ENCODE data around the gene KRTAP5-8. TPM values are rescaled to one million over a fixed set of nuclear protein-coding genes. Genes with fewer than 3 reads are reported as not detected.
A peak's percentile ranks its signal among the peaks of the same experiment; 100 is the strongest.

Gene KRTAP5-8
- total and polyA plus RNA-seq, 2 experiments from 2014 or later, result not detected

DNA sequence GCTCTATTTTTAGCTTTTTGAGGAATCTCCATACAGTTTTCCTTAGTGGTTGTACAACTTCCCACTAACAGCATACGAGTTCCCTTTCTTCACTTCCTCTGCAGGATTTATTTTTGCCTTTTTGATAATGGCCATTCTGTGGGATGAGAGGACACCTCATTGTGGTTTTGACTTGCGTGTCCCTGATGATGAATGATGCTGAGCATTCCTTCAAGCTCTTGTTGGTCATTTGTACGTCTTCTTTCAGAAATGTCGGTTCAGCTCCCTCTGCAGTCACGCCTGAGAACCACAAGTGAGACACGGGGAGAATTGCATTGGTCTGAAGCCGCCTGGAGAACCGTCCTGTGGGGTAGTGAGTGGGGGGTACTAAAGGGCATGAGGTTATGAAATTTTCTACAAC is 25.6 kb downstream of the KRTAP5-8 start:
- peaks cover 10% of the 10 kb centered on the region for H3K27me3 Mint-ChIP-seq (ENCODE audit: insufficient read depth, low read depth, poor library complexity)
- ATAC-seq, result peak; percentile 80
- no peaks in the 10 kb centered on the region for H3K79me2 ChIP-seq (replicated peaks; ENCODE audit: insufficient read depth)

DNA sequence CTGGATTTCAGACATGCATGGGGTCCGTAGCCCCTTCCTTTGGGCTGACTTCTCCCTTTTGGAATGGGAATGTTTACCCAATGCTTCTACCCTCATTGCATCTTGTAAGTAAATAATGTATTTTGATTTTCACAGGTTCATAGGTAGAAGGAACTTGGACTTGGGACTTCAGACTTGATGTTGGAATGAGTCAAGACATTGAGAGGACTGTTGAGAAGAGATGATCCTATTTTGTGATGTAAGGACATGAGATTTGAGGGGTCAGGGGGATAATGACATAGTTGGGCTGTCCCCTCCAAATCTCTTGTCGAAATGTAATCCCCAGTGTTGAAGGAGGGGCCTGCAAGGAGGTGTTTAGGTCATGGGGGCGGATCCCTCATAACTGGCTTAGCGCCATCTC is 26.6 kb downstream of the KRTAP5-8 start:
- H3K27ac Mint-ChIP-seq, result no peak overlapping the region
- Histone ChIP-seq H3F3A (replicated peaks; ENCODE audit: low read depth) (no peaks in the 10 kb centered on the region), H3K4me3 (no peak overlapping the region), H2AFZ (no peak overlapping the region), H3K4me2 (no peak overlapping the region), H4K20me1 (replicated peaks; ENCODE audit: insufficient read depth) (no peaks in the 10 kb centered on the region), H3K4me1 (ENCODE audit: insufficient read depth) (peaks cover 16% of the 10 kb centered on the region), H3K36me3 (ENCODE audit: insufficient read depth) (no peaks in the 10 kb centered on the region), H3K9me2 (ENCODE audit: insufficient read depth) (no peaks in the 10 kb centered on the region), H3K27ac (ENCODE audit: low read depth) (no peak overlapping the region), H3K27me3 (ENCODE audit: insufficient read depth) (no peaks in the 10 kb centered on the region), H3K79me2 (replicated peaks; ENCODE audit: insufficient read depth) (no peaks in the 10 kb centered on the region)
- no peak for ATAC-seq
- H3K36me3 Mint-ChIP-seq (ENCODE audit: low read depth), result no peaks in the 10 kb centered on the region; the same call in 2 of the 3 replicates
- peaks cover 36% of the 10 kb centered on the region for H3K4me1 Mint-ChIP-seq
- peaks cover 15% of the 10 kb centered on the region; the same call in 2 of the 3 replicates for H3K9me3 Mint-ChIP-seq
- peaks cover 14% of the 10 kb centered on the region for H3K27me3 Mint-ChIP-seq (ENCODE audit: insufficient read depth, low read depth, poor library complexity)
- H3K4me3 Mint-ChIP-seq, result no peak overlapping the region; the same call in 2 of the 3 replicates
- DNase-seq (ENCODE audit: low spot score), result no peak
- TF ChIP-seq STAT1 (IDR thresholded peaks at IDR 0.05; ENCODE audit: unreplicated experiment) (no peak), ZNF331 (CRISPR knock-in tag; IDR thresholded peaks at IDR 0.05; ENCODE audit: low read depth) (no peak), JUNB (IDR thresholded peaks at IDR 0.05; ENCODE audit: unreplicated experiment) (no peak), POLR2AphosphoS5 (IDR thresholded peaks at IDR 0.05; ENCODE audit: low read depth) (no peak), EZH2 (IDR thresholded peaks at IDR 0.05; ENCODE audit: low read depth, unreplicated experiment) (no peak), ZNF114 (CRISPR knock-in tag; IDR thresholded peaks at IDR 0.05) (no peak), EZH2phosphoT487 (IDR thresholded peaks at IDR 0.05; ENCODE audit: unreplicated experiment) (no peak), NANOG (IDR thresholded peaks at IDR 0.05; ENCODE audit: borderline replicate concordance) (no peak)
- TF ChIP-seq, protein P1, sequence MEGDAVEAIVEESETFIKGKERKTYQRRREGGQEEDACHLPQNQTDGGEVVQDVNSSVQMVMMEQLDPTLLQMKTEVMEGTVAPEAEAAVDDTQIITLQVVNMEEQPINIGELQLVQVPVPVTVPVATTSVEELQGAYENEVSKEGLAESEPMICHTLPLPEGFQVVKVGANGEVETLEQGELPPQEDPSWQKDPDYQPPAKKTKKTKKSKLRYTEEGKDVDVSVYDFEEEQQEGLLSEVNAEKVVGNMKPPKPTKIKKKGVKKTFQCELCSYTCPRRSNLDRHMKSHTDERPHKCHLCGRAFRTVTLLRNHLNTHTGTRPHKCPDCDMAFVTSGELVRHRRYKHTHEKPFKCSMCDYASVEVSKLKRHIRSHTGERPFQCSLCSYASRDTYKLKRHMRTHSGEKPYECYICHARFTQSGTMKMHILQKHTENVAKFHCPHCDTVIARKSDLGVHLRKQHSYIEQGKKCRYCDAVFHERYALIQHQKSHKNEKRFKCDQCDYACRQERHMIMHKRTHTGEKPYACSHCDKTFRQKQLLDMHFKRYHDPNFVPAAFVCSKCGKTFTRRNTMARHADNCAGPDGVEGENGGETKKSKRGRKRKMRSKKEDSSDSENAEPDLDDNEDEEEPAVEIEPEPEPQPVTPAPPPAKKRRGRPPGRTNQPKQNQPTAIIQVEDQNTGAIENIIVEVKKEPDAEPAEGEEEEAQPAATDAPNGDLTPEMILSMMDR (conservative IDR thresholded peaks at IDR 0.05; ENCODE audit: low read depth in 2 of 2), result no peak
- TF ChIP-seq, protein P2, sequence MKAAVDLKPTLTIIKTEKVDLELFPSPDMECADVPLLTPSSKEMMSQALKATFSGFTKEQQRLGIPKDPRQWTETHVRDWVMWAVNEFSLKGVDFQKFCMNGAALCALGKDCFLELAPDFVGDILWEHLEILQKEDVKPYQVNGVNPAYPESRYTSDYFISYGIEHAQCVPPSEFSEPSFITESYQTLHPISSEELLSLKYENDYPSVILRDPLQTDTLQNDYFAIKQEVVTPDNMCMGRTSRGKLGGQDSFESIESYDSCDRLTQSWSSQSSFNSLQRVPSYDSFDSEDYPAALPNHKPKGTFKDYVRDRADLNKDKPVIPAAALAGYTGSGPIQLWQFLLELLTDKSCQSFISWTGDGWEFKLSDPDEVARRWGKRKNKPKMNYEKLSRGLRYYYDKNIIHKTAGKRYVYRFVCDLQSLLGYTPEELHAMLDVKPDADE (IDR thresholded peaks at IDR 0.05), result no peak
- TF ChIP-seq, protein P3, sequence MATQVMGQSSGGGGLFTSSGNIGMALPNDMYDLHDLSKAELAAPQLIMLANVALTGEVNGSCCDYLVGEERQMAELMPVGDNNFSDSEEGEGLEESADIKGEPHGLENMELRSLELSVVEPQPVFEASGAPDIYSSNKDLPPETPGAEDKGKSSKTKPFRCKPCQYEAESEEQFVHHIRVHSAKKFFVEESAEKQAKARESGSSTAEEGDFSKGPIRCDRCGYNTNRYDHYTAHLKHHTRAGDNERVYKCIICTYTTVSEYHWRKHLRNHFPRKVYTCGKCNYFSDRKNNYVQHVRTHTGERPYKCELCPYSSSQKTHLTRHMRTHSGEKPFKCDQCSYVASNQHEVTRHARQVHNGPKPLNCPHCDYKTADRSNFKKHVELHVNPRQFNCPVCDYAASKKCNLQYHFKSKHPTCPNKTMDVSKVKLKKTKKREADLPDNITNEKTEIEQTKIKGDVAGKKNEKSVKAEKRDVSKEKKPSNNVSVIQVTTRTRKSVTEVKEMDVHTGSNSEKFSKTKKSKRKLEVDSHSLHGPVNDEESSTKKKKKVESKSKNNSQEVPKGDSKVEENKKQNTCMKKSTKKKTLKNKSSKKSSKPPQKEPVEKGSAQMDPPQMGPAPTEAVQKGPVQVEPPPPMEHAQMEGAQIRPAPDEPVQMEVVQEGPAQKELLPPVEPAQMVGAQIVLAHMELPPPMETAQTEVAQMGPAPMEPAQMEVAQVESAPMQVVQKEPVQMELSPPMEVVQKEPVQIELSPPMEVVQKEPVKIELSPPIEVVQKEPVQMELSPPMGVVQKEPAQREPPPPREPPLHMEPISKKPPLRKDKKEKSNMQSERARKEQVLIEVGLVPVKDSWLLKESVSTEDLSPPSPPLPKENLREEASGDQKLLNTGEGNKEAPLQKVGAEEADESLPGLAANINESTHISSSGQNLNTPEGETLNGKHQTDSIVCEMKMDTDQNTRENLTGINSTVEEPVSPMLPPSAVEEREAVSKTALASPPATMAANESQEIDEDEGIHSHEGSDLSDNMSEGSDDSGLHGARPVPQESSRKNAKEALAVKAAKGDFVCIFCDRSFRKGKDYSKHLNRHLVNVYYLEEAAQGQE (IDR thresholded peaks at IDR 0.05; ENCODE audit: unreplicated experiment), result no peak

More for the DNA sequence above, 25.6 kb downstream of the KRTAP5-8 start:
- no peaks in the 10 kb centered on the region for H3K9me2 ChIP-seq (ENCODE audit: insufficient read depth)
- TF ChIP-seq, protein P1 (conservative IDR thresholded peaks at IDR 0.05; ENCODE audit: low read depth in 2 of 2), result peak; percentile 66 to 76
- TF ChIP-seq CREB1 (CRISPR knock-in tag; IDR thresholded peaks at IDR 0.05; ENCODE audit: low read depth), result no peak
- TF ChIP-seq, protein P2 (IDR thresholded peaks at IDR 0.05), result no peak
- H4K20me1 ChIP-seq (replicated peaks; ENCODE audit: insufficient read depth), result no peaks in the 10 kb centered on the region
- Mint-ChIP-seq H3K4me1 (peaks cover 30% of the 10 kb centered on the region), H3K36me3 (ENCODE audit: low read depth) (peaks cover 4% of the 10 kb centered on the region), H3K4me3 (no peak overlapping the region), H3K27ac (no peak overlapping the region), H3K9me3 (peaks cover 25% of the 10 kb centered on the region; the same call in 2 of the 3 replicates)
- H3K27me3 ChIP-seq (ENCODE audit: insufficient read depth), result no peaks in the 10 kb centered on the region
- DNase-seq (ENCODE audit: low spot score), result peak; percentile 72
- H3F3A ChIP-seq (replicated peaks; ENCODE audit: low read depth), result no peaks in the 10 kb centered on the region
- peaks cover 16% of the 10 kb centered on the region for H3K4me1 ChIP-seq (ENCODE audit: insufficient read depth)
- no peak overlapping the region for H3K4me3 ChIP-seq
- H3K27ac ChIP-seq (ENCODE audit: low read depth), result no peak overlapping the region
- H3K36me3 ChIP-seq (ENCODE audit: insufficient read depth), result no peaks in the 10 kb centered on the region
- no peak overlapping the region for H3K4me2 ChIP-seq
- no peak overlapping the region for H2AFZ ChIP-seq
